Lower leg skin (tissue), 4 donors: ENCODE data around the gene AOPEP. TPM values are rescaled to one million over a fixed set of nuclear protein-coding genes. Genes with fewer than 3 reads are reported as not detected.

ENCODE experiments used
- DNase-seq, 2 donors: peaks; one replicate each; pipeline ENCODE4 v3.0.0-alpha.2; 2019; ENCODE audit warnings: low spot score in 2 of 2
- H3K4me3 ChIP-seq: fragments of 200-600 bp; sonication (generic); 2 replicates; pipeline ENCODE4 v1.5.1; 2017; ENCODE audit warnings: mild to moderate bottlenecking, low read depth; ENCODE audit not compliant: poor library complexity, severe bottlenecking
- POLR2A ChIP-seq, 2 donors: fragments of 450-650 bp; IDR thresholded peaks; one replicate each; pipeline ENCODE4 v1.6.1; 2016 to 2017; ENCODE audit warnings: antibody characterized with exemption in 2 of 2, mild to moderate bottlenecking in 1 of 2, moderate library complexity in 1 of 2
- WGBS, 2 donors: methylation state at CpG; one replicate each; pipeline ENCODE4 v1.1.5; 2018; 5-methylcytosine and 5-hydroxymethylcytosine counted together
- intact Hi-C: fragments of 100-400 bp; cut with DNase I; formaldehyde crosslinking; loops from one replicate; pipeline ENCODE4 v1.15.0; 2023; ENCODE audit warnings: low total_unique reads
- total RNA-seq, 4 donors: library from RNA; depleted of rRNA; stranded (reverse); fragments of >200 nt; gene quantifications; one replicate each; pipeline ENCODE4 v1.1.0, GENCODE V29; 2016
- TF ChIP-seq, protein P1 (sequence below), 3 donors: fragments of 450-650 bp; IDR thresholded peaks; one replicate each; pipeline ENCODE4 v1.5.1; 2016; ENCODE audit warnings: antibody characterized with exemption in 3 of 3, mild to moderate bottlenecking in 3 of 3, moderate library complexity in 2 of 3

AOPEP gene
- total RNA-seq, 4 donors from 2014 or later: 66.3 to 136 (median 118) TPM

- 83 to 88% methylated on average over 9 to 12 of the region's 12 CpGs for WGBS, 2 donors
- no peak overlapping the region for H3K4me3 ChIP-seq
- DNase-seq: no peak
- intact Hi-C loops: no loop called here
- TF ChIP-seq, protein P1, sequence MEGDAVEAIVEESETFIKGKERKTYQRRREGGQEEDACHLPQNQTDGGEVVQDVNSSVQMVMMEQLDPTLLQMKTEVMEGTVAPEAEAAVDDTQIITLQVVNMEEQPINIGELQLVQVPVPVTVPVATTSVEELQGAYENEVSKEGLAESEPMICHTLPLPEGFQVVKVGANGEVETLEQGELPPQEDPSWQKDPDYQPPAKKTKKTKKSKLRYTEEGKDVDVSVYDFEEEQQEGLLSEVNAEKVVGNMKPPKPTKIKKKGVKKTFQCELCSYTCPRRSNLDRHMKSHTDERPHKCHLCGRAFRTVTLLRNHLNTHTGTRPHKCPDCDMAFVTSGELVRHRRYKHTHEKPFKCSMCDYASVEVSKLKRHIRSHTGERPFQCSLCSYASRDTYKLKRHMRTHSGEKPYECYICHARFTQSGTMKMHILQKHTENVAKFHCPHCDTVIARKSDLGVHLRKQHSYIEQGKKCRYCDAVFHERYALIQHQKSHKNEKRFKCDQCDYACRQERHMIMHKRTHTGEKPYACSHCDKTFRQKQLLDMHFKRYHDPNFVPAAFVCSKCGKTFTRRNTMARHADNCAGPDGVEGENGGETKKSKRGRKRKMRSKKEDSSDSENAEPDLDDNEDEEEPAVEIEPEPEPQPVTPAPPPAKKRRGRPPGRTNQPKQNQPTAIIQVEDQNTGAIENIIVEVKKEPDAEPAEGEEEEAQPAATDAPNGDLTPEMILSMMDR (IDR thresholded peaks at IDR 0.05): no peak
- TF ChIP-seq POLR2A (IDR thresholded peaks at IDR 0.05): no peak
Measured at GRCh38 chr9:95098391-95098921, 372.0 kb downstream of the AOPEP start.

GRCh38 chr9:95099321-95100070 lies 373.0 kb downstream of the AOPEP start:
- H3K4me3 ChIP-seq: no peak overlapping the region
- no peak for TF ChIP-seq POLR2A (IDR thresholded peaks at IDR 0.05)
- TF ChIP-seq, protein P1 (IDR thresholded peaks at IDR 0.05): no peak
- DNase-seq: no peak
- intact Hi-C loops: no loop called here
- WGBS, 2 donors: 94% methylated on average over 22 to 23 of the region's 24 CpGs

DNA sequence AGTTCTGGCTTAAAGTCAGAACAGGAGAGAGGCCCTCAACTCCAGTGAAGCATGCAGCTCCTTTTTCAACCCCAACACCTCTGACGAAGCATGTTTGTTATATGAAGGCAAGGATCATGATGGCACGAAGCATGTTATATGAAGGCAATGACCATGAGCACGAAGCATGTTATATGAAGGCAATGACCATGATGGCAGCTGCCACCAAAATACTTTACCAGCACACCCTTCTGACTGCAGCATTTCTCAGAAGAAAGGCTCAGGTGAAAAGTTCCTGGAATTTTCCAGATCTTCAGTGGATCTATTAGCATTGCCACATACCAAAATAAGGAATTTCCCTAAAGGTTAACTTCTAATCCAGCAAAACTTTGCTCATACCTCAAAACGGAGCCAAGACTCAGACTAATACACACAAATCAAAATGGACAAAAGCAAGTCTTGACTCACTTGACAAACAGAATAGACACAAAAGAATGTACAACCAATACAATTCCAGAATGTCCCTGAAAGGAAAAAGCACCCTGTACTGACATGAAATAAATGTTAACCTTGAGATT lies 373.6 kb downstream of the AOPEP start:
- no peak overlapping the region for H3K4me3 ChIP-seq
- WGBS, 2 donors: 75 to 83% methylated on average over 4 of the region's 4 CpGs
- DNase-seq: no peak
- intact Hi-C loops: no loop called here
- TF ChIP-seq POLR2A (IDR thresholded peaks at IDR 0.05): no peak
- TF ChIP-seq, protein P1 (IDR thresholded peaks at IDR 0.05): no peak

GRCh38 chr9:95101326-95101725 lies 374.8 kb downstream of the AOPEP start:
- intact Hi-C loops: no loop called here
- TF ChIP-seq, protein P1 (IDR thresholded peaks at IDR 0.05): no peak
- no peak for TF ChIP-seq POLR2A (IDR thresholded peaks at IDR 0.05)
- WGBS, 2 donors: 81 to 82% methylated on average over 12 of the region's 12 CpGs

GRCh38 chr9:95102001-95102433 lies 375.5 kb downstream of the AOPEP start:
- no peak overlapping the region for H3K4me3 ChIP-seq
- 49 to 59% methylated on average over 8 of the region's 8 CpGs for whole genome bisulfite sequencing, 2 donors

More at GRCh38 chr9:95101326-95101725, 374.8 kb downstream of the AOPEP start:
- no peak overlapping the region for H3K4me3 ChIP-seq
- no peak for DNase-seq

More at GRCh38 chr9:95102001-95102433, 375.5 kb downstream of the AOPEP start:
- DNase-seq: peak in 1 of 2 donors; percentile 62
- TF ChIP-seq, protein P1 (IDR thresholded peaks at IDR 0.05): no peak
- no peak for TF ChIP-seq POLR2A (IDR thresholded peaks at IDR 0.05)
- intact Hi-C loops: no loop called here
